Endodermal cell (in vitro differentiated cells): Measurements from ENCODE around the gene XXYLT1. TPM values are rescaled to one million over a fixed set of nuclear protein-coding genes. Genes with fewer than 3 reads are reported as not detected.

Source experiments
- DNase-seq: peaks from one replicate; pipeline ENCODE4 v3.0.0-alpha.2; 2017
- H3K27ac ChIP-seq: 2 replicates; pipeline ENCODE4 v1.5.1; 2013; ENCODE audit warnings: mild to moderate bottlenecking, low read depth, low read length, moderate library complexity
- H3K27me3 ChIP-seq: 2 replicates; pipeline ENCODE4 v1.6.1; 2013; ENCODE audit warnings: mild to moderate bottlenecking, low read length, moderate library complexity; ENCODE audit not compliant: insufficient read depth, control insufficient read depth, poor library complexity, severe bottlenecking
- H3K36me3 ChIP-seq: 2 replicates; pipeline ENCODE4 v1.7.0; 2013; ENCODE audit warnings: mild to moderate bottlenecking, low read length, moderate library complexity; ENCODE audit not compliant: control insufficient read depth, insufficient read depth
- H3K4me1 ChIP-seq: one replicate; pipeline ENCODE4 v1.7.0; 2013; ENCODE audit warnings: low read length; ENCODE audit not compliant: control insufficient read depth, insufficient read depth
- H3K4me3 ChIP-seq: 2 replicates; pipeline ENCODE4 v1.5.1; 2013; ENCODE audit warnings: mild to moderate bottlenecking, low read length, moderate library complexity
- H3K9ac ChIP-seq: 2 replicates; pipeline ENCODE4 v1.6.1; 2013; ENCODE audit warnings: mild to moderate bottlenecking, low read length, moderate library complexity; ENCODE audit not compliant: poor library complexity, severe bottlenecking; ENCODE audit errors: extremely low read depth
- H3K9me3 ChIP-seq: 2 replicates; pipeline ENCODE4 v1.6.1; 2013; ENCODE audit warnings: mild to moderate bottlenecking, low read length, moderate library complexity; ENCODE audit not compliant: control insufficient read depth
- H3K27ac Mint-ChIP-seq: 2 replicates; pipeline ENCODE4 v1.8.0; 2020; ENCODE audit warnings: mixed read lengths
- H3K27me3 Mint-ChIP-seq: 2 replicates; pipeline ENCODE4 v1.8.0; 2021; ENCODE audit warnings: mild to moderate bottlenecking, mixed read lengths; ENCODE audit not compliant: insufficient read depth
- H3K36me3 Mint-ChIP-seq: 2 replicates; pipeline ENCODE4 v1.8.0; 2020; ENCODE audit warnings: low read depth, mixed read lengths
- H3K4me1 Mint-ChIP-seq: 2 replicates; pipeline ENCODE4 v1.8.0; 2020; ENCODE audit warnings: mixed read lengths
- H3K4me3 Mint-ChIP-seq: 2 replicates; pipeline ENCODE4 v1.8.0; 2020; ENCODE audit warnings: mild to moderate bottlenecking, moderate library complexity, mixed read lengths
- H3K9me3 Mint-ChIP-seq: 2 replicates; pipeline ENCODE4 v1.8.0; 2020; ENCODE audit warnings: mild to moderate bottlenecking, mixed read lengths
- CTCF ChIP-seq: fragments of 200-600 bp; sonication (generic); conservative IDR thresholded peaks from 2 replicates; pipeline ENCODE4 v1.5.0; 2021; ENCODE audit warnings: antibody characterized with exemption, mild to moderate bottlenecking
- WGBS, 2 experiments: methylation state at CpG; one replicate each; pipeline versions ENCODE4 v1.1.5 to v1.1.7; 2013; ENCODE audit warnings: missing lambda C conversion rate in 2 of 2, mixed read lengths in 1 of 2; ENCODE audit not compliant: insufficient coverage in 1 of 2, insufficient read length in 1 of 2; 5-methylcytosine and 5-hydroxymethylcytosine counted together
- total RNA-seq, 2 donors: library from RNA; stranded (reverse); fragmentation: NEBNext Ultra II Directional in 1 of 2; extraction: Animal tissue kit (Norgen Biotek cat#: 25700) in 1 of 2; gene quantifications; 2 replicates in 1 of 2; 3 replicates in 1 of 2; pipeline ENCODE4 v1.2.1, GENCODE V29; 2021

The XXYLT1 gene
- total RNA-seq, 2 donors from 2014 or later: 35.5 to 38.3 TPM

- H3K4me3 Mint-ChIP-seq: no peak overlapping the region
- no peak overlapping the region for H3K27ac Mint-ChIP-seq
- no peaks in the 10 kb centered on the region for H3K27me3 ChIP-seq
- no peak for TF ChIP-seq CTCF
- no peak for DNase-seq
- no peak overlapping the region for H3K27ac ChIP-seq
- H3K9me3 Mint-ChIP-seq: peaks cover 9% of the 10 kb centered on the region
- no peaks in the 10 kb centered on the region for H3K27me3 Mint-ChIP-seq
- H3K4me1 ChIP-seq: peaks cover 4% of the 10 kb centered on the region
- H3K9ac ChIP-seq: no peak overlapping the region
- H3K4me1 Mint-ChIP-seq: peaks cover 10% of the 10 kb centered on the region
- peaks cover 13% of the 10 kb centered on the region for H3K36me3 ChIP-seq
- 93% methylated on average over 5 of the region's 5 CpGs for WGBS, 2 experiments
- no peak overlapping the region for H3K4me3 ChIP-seq
- peaks cover 10% of the 10 kb centered on the region for H3K9me3 ChIP-seq
- peaks cover 32% of the 10 kb centered on the region for H3K36me3 Mint-ChIP-seq
Observed at GRCh38 chr3:195143221-195143620, 127.7 kb downstream of the XXYLT1 start.

GRCh38 chr3:195142519-195142918 is 128.4 kb downstream of the XXYLT1 start:
- peaks cover 9% of the 10 kb centered on the region for H3K9me3 Mint-ChIP-seq
- no peak for DNase-seq
- H3K4me1 Mint-ChIP-seq: peaks cover 10% of the 10 kb centered on the region
- Histone ChIP-seq H3K27me3 (no peaks in the 10 kb centered on the region), H3K27ac (no peak overlapping the region), H3K4me3 (no peak overlapping the region), H3K4me1 (peaks cover 4% of the 10 kb centered on the region), H3K36me3 (peaks cover 13% of the 10 kb centered on the region), H3K9ac (no peak overlapping the region), H3K9me3 (peaks cover 10% of the 10 kb centered on the region)
- no peak overlapping the region for H3K27ac Mint-ChIP-seq
- no peaks in the 10 kb centered on the region for H3K27me3 Mint-ChIP-seq
- TF ChIP-seq CTCF: no peak
- WGBS, 2 experiments: 95 to 100% methylated on average over 3 to 10 of the region's 10 CpGs
- peaks cover 32% of the 10 kb centered on the region for H3K36me3 Mint-ChIP-seq
- no peak overlapping the region for H3K4me3 Mint-ChIP-seq

- H3K4me1 Mint-ChIP-seq: peaks cover 10% of the 10 kb centered on the region
- Histone ChIP-seq H3K27ac (no peak overlapping the region), H3K9ac (no peak overlapping the region), H3K4me3 (no peak overlapping the region), H3K36me3 (peaks cover 17% of the 10 kb centered on the region), H3K4me1 (peaks cover 4% of the 10 kb centered on the region), H3K27me3 (no peaks in the 10 kb centered on the region), H3K9me3 (peaks cover 10% of the 10 kb centered on the region)
- WGBS, 2 experiments: 95 to 99% methylated on average over 8 to 12 of the region's 12 CpGs
- H3K27me3 Mint-ChIP-seq: no peaks in the 10 kb centered on the region
- no peak overlapping the region for H3K27ac Mint-ChIP-seq
- peaks cover 9% of the 10 kb centered on the region for H3K9me3 Mint-ChIP-seq
- H3K4me3 Mint-ChIP-seq: no peak overlapping the region
- no peak for TF ChIP-seq CTCF
- H3K36me3 Mint-ChIP-seq: peaks cover 32% of the 10 kb centered on the region
- no peak for DNase-seq
Observed at GRCh38 chr3:195140816-195141793, 129.9 kb downstream of the XXYLT1 start.
